Measurements from ENCODE around the gene MPPED2. TPM values are rescaled to one million over a fixed set of nuclear protein-coding genes. Genes with fewer than 3 reads are reported as not detected.

MPPED2 gene
- total RNA-seq, 6 experiments from 2014 or later: 0.12 to 1.8 (median 0.75) TPM

- Histone ChIP-seq H3K4me3 (no peak overlapping the region), H3K9me3 (no peaks in the 10 kb centered on the region), H3K4me1 (peaks cover 0 to 10% (median 2%) of the 10 kb centered on the region in 4 donors), H3K27me3 (no peaks in the 10 kb centered on the region), H3K36me3 (no peaks in the 10 kb centered on the region), H3K27ac (no peak overlapping the region)
- DNase-seq (no peak), ATAC-seq (no peak)
- 65% methylated on average over 2 of the region's 2 CpGs for WGBS (ENCODE audit: insufficient coverage, low coverage, low lambda C conversion rate, missing lambda C conversion rate)
- TF ChIP-seq POLR2A (IDR thresholded peaks at IDR 0.05) (no peak), CTCF (IDR thresholded peaks at IDR 0.05) (no peak)
- intact Hi-C loops (cut with DNase I): no loop called here
Measured at GRCh38 chr11:30509364-30509763, 76.8 kb downstream of the MPPED2 start.

GRCh38 chr11:30508594-30508993, 77.6 kb downstream of the MPPED2 start:
- Histone ChIP-seq H3K4me1 (peaks cover 0 to 10% (median 2%) of the 10 kb centered on the region in 4 donors), H3K36me3 (no peaks in the 10 kb centered on the region), H3K27me3 (no peaks in the 10 kb centered on the region), H3K27ac (no peak overlapping the region), H3K4me3 (no peak overlapping the region), H3K9me3 (no peaks in the 10 kb centered on the region)
- DNase-seq: no peak
- no peak for ATAC-seq
- WGBS (ENCODE audit: insufficient coverage, low coverage, low lambda C conversion rate, missing lambda C conversion rate): 52% methylated on average over 3 of the region's 3 CpGs
- TF ChIP-seq CTCF (IDR thresholded peaks at IDR 0.05) (no peak), POLR2A (IDR thresholded peaks at IDR 0.05) (no peak)
- intact Hi-C loops (cut with DNase I): no loop called here

GRCh38 chr11:30505603-30506002, 80.5 kb downstream of the MPPED2 start:
- no peaks in the 10 kb centered on the region for H3K9me3 ChIP-seq
- H3K27me3 ChIP-seq: no peaks in the 10 kb centered on the region
- intact Hi-C loops (cut with DNase I): no loop called here
- H3K36me3 ChIP-seq: no peaks in the 10 kb centered on the region
- TF ChIP-seq POLR2A (IDR thresholded peaks at IDR 0.05): no peak
- no peak for TF ChIP-seq CTCF (IDR thresholded peaks at IDR 0.05)
- WGBS (ENCODE audit: insufficient coverage, low coverage, low lambda C conversion rate, missing lambda C conversion rate): 59% methylated on average over 3 of the region's 3 CpGs
- ATAC-seq (peak; percentile 54 to 94 (median 74)), DNase-seq (no peak)
- no peak overlapping the region for H3K27ac ChIP-seq
- H3K4me1 ChIP-seq: peaks cover 0 to 10% (median 2%) of the 10 kb centered on the region in 4 donors
- H3K4me3 ChIP-seq: no peak overlapping the region

GRCh38 chr11:30504468-30504867, 81.7 kb downstream of the MPPED2 start:
- intact Hi-C loops (cut with DNase I): no loop called here
- TF ChIP-seq POLR2A (IDR thresholded peaks at IDR 0.05) (no peak), CTCF (IDR thresholded peaks at IDR 0.05) (no peak)
- no peak overlapping the region for H3K27ac ChIP-seq
- WGBS (ENCODE audit: insufficient coverage, low coverage, low lambda C conversion rate, missing lambda C conversion rate): 75% methylated on average over 2 of the region's 2 CpGs
- no peaks in the 10 kb centered on the region for H3K36me3 ChIP-seq
- no peaks in the 10 kb centered on the region for H3K27me3 ChIP-seq
- no peak for ATAC-seq
- H3K9me3 ChIP-seq: no peaks in the 10 kb centered on the region
- no peak for DNase-seq
- peaks cover 0 to 10% (median 2%) of the 10 kb centered on the region in 4 donors for H3K4me1 ChIP-seq
- H3K4me3 ChIP-seq: no peak overlapping the region

GRCh38 chr11:30503156-30503555, 83.0 kb downstream of the MPPED2 start:
- Histone ChIP-seq H3K4me3 (no peak overlapping the region), H3K36me3 (no peaks in the 10 kb centered on the region), H3K27ac (no peak overlapping the region), H3K4me1 (peaks cover 0 to 10% (median 2%) of the 10 kb centered on the region in 4 donors), H3K27me3 (no peaks in the 10 kb centered on the region), H3K9me3 (no peaks in the 10 kb centered on the region)
- ATAC-seq (peak in 3 of 4 donors; percentile 32 to 72 (median 50)), DNase-seq (no peak)
- intact Hi-C loops (cut with DNase I): no loop called here
- WGBS (ENCODE audit: insufficient coverage, low coverage, low lambda C conversion rate, missing lambda C conversion rate): 69% methylated on average over 6 of the region's 6 CpGs
- TF ChIP-seq POLR2A (IDR thresholded peaks at IDR 0.05) (no peak), CTCF (IDR thresholded peaks at IDR 0.05) (no peak)
